Neutrophil (primary cell): ENCODE data around the gene KLHL29.

ENCODE experiments used
- H3K27ac ChIP-seq: fragments of 200-600 bp; sonication (generic); 2 replicates; pipeline ENCODE4 v1.5.1; 2016; ENCODE audit warnings: mild to moderate bottlenecking, moderate library complexity
- H3K27me3 ChIP-seq: fragments of 200-600 bp; sonication (generic); 2 replicates; pipeline ENCODE4 v1.6.0; 2016; ENCODE audit warnings: mild to moderate bottlenecking
- H3K36me3 ChIP-seq: fragments of 200-600 bp; sonication (generic); 2 replicates; pipeline ENCODE4 v1.5.1; 2017
- H3K4me1 ChIP-seq, 2 experiments: fragments of 200-600 bp in 1 of 2; sonication (generic) in 1 of 2; 1 replicate in 1 of 2; 2 replicates in 1 of 2; pipeline versions ENCODE4 v1.5.1 to v1.6.1; 2013 to 2016; ENCODE audit warnings: low read depth in 1 of 2, low read length in 1 of 2, mild to moderate bottlenecking in 1 of 2, moderate library complexity in 1 of 2; ENCODE audit not compliant: control insufficient read depth in 1 of 2, insufficient read depth in 1 of 2
- H3K4me3 ChIP-seq, 2 experiments: fragments of 200-600 bp in 1 of 2; sonication (generic) in 1 of 2; 1 replicate in 1 of 2; 2 replicates in 1 of 2; pipeline ENCODE4 v1.5.1; 2013 to 2016; ENCODE audit warnings: low read depth in 1 of 2, low read length in 1 of 2, mild to moderate bottlenecking in 1 of 2, moderate library complexity in 1 of 2
- H3K9me3 ChIP-seq: fragments of 200-600 bp; sonication (generic); 2 replicates; pipeline ENCODE4 v1.5.1; 2016
- CTCF ChIP-seq: fragments of 200-600 bp; sonication (generic); IDR thresholded peaks from 2 replicates; pipeline ENCODE4 v1.5.1; 2016; ENCODE audit warnings: antibody characterized with exemption

The KLHL29 gene

DNA sequence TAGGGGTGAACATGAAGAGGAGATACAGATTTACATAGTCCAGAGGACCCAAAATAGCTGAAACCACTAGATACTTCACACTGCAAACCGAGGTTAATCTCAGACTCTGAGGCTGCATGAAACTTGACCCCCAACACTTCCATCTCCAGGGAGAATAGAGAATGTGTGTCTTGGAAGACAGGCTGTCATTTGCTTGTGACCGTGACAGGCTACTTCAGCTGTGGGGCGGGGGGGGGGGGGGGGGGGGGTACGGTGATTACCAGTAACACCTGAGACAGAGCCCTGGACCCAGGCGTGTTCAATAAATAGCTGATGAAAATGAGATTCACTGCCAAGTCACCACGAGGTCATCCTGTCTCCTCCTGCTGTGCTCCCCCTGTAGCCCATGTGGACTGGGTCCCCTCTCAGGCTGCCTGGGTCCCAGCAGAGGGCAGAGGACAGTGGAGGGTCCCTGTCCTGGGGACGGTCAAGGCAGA lies 5.7 kb upstream of the KLHL29 start:
- Histone ChIP-seq H3K27ac (no peak overlapping the region), H3K27me3 (peaks cover 85% of the 10 kb centered on the region), H3K36me3 (no peaks in the 10 kb centered on the region), H3K9me3 (no peaks in the 10 kb centered on the region), H3K4me1 (peaks cover 0 to 8% of the 10 kb centered on the region in 2 experiments), H3K4me3 (no peak overlapping the region)
- TF ChIP-seq CTCF = no peak

DNA sequence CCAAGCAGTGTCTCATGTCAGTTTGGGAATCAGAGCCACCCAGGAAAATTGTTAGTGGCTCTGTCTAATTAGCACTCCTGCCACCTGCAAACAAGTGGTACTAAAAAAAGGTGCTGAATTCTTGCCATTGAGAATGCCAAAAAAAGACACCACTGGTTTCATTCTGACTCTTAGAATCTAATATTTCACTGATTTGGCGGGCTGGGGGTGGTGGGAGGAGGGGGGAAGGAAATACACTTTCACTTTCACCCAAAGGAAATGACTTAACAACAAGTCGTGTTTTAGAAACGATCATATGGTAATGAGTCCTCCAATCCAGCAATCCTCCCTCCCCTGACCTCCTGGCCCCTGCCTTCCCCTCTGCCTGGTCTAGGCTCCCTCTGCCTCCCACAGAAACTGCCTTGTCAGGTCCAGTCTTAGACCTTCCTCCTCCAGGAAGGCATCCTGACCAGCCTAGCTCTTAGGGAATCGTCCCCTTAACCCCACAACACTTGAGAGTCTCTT lies 4.4 kb upstream of the KLHL29 start:
- Histone ChIP-seq H3K4me1 (peaks cover 0 to 11% of the 10 kb centered on the region in 2 experiments), H3K4me3 (no peak overlapping the region), H3K27ac (no peak overlapping the region), H3K9me3 (no peaks in the 10 kb centered on the region), H3K36me3 (no peaks in the 10 kb centered on the region), H3K27me3 (peaks cover 98% of the 10 kb centered on the region)
- no peak for TF ChIP-seq CTCF

DNA sequence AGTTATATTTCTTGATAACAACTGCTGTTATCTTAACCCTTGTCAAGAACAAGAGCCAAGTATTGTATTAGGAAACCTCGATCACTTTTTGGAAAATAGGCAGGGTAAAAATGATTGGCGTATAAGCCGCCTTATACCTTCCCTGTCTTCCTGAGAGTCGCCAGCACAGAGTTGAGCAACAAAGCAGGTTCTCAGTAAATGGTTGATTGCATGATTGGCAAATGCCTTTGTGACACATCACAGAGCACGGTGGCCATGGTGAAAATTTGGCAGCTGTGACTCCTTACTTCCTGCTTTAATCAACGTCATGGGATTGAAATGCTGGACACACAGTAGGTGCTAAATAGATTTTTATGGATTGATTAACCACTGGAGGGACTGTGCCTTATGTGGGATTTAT lies 3.9 kb upstream of the KLHL29 start:
- Histone ChIP-seq H3K4me1 (peaks cover 0 to 15% of the 10 kb centered on the region in 2 experiments), H3K36me3 (no peaks in the 10 kb centered on the region), H3K27ac (no peak overlapping the region), H3K9me3 (no peaks in the 10 kb centered on the region), H3K4me3 (no peak overlapping the region), H3K27me3 (peaks cover 99% of the 10 kb centered on the region)
- TF ChIP-seq CTCF = no peak

GRCh38 chr2:23381485-23381884 lies 3.5 kb upstream of the KLHL29 start:
- Histone ChIP-seq H3K27ac (no peak overlapping the region), H3K27me3 (peaks cover 99% of the 10 kb centered on the region), H3K36me3 (no peaks in the 10 kb centered on the region), H3K4me3 (no peak overlapping the region), H3K4me1 (peaks cover 0 to 15% of the 10 kb centered on the region in 2 experiments), H3K9me3 (no peaks in the 10 kb centered on the region)
- no peak for TF ChIP-seq CTCF

DNA sequence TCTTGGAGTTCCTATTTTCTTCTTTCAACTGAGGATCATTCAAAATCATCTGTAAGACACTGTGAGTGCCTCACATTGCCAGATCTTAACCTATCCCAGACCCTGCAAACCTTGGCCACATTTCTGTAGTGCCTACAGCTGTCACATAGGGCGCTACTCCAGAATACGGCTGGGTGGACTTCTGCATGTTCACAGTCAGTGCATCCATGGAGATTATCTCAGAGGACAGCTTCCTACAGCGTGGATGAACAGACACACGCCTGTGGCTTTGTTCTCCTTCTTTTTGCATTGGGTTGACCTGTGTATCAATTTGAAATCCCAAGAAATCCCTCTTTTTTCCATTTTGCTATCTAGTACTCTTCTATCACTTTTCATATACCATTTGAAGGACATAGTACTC lies 1.9 kb upstream of the KLHL29 start:
- TF ChIP-seq CTCF = no peak
- H3K27me3 ChIP-seq = peaks cover 100% of the 10 kb centered on the region
- H3K9me3 ChIP-seq = no peaks in the 10 kb centered on the region
- H3K4me3 ChIP-seq = no peak overlapping the region
- H3K36me3 ChIP-seq = no peaks in the 10 kb centered on the region
- no peak overlapping the region for H3K27ac ChIP-seq
- peaks cover 0 to 19% of the 10 kb centered on the region in 2 experiments for H3K4me1 ChIP-seq
